Keratinocyte (primary cell): ENCODE measurements around the gene NR2C2AP.

ENCODE experiments used
- CTCF ChIP-seq, 3 experiments: IDR thresholded peaks in 1 of 3; conservative IDR thresholded peaks in 1 of 3; optimal IDR thresholded peaks in 1 of 3; 2 replicates in 2 of 3; 3 replicates in 1 of 3; pipeline versions ENCODE3 to v1.5.1; 2011; ENCODE audit warnings: low read length in 3 of 3, mild to moderate bottlenecking in 3 of 3, moderate library complexity in 2 of 3, control low read depth in 1 of 3, inconsistent platforms in 1 of 3; ENCODE audit not compliant: insufficient read depth in 2 of 3; ENCODE audit errors: extremely low read depth in 1 of 3
- EZH2 ChIP-seq: IDR thresholded peaks from one replicate; pipeline ENCODE4 v1.6.1; 2012; ENCODE audit warnings: inconsistent platforms, mild to moderate bottlenecking, low read length, moderate library complexity

- TF ChIP-seq CTCF (optimal IDR thresholded peaks at IDR 0.05 in 1 of 3, IDR thresholded peaks at IDR 0.05 in 1 of 3, conservative IDR thresholded peaks at IDR 0.05 in 1 of 3; ENCODE audit: extremely low read depth in 1 of 3, insufficient read depth in 2 of 3, low read length in 3 of 3) (no peak), EZH2 (no peak)
These were observed 36.5 kb upstream of the NR2C2AP start for GRCh38 chr19:19239675-19240074.
